ENCODE results near the gene ZNF324B.

Gene ZNF324B

GRCh38 chr19:58475714-58476497 is 24.5 kb downstream of the ZNF324B start, which contains the start of gene ZNF446:
ZNF446 (plus strand) TSS chr19:58476352; CDS start chr19:58477219, 867 bp downstream.
- TF ChIP-seq CTCF (IDR thresholded peaks at IDR 0.05; ENCODE audit: borderline replicate concordance, control extremely low read depth, extremely low read depth, insufficient read depth, missing control alignments): no peak
- peak; percentile 96 for DNase-seq (ENCODE audit: low spot score)
- in situ Hi-C loops (cut with MboI; ENCODE audit: low sequenced_read_pairs, unreplicated experiment): no loop called here

- DNase-seq (ENCODE audit: low spot score): peak; percentile 58
- in situ Hi-C loops (cut with MboI; ENCODE audit: low sequenced_read_pairs, unreplicated experiment): no loop called here
- TF ChIP-seq CTCF (IDR thresholded peaks at IDR 0.05; ENCODE audit: borderline replicate concordance, control extremely low read depth, extremely low read depth, insufficient read depth, missing control alignments): no peak
These were observed 25.1 kb downstream of the ZNF324B start for GRCh38 chr19:58476498-58477015.

- no peak for DNase-seq (ENCODE audit: low spot score)
- in situ Hi-C loops (cut with MboI; ENCODE audit: low sequenced_read_pairs, unreplicated experiment): no loop called here
- no peak for TF ChIP-seq CTCF (IDR thresholded peaks at IDR 0.05; ENCODE audit: borderline replicate concordance, control extremely low read depth, extremely low read depth, insufficient read depth, missing control alignments)
These were observed 25.7 kb downstream of the ZNF324B start for GRCh38 chr19:58477130-58477529.

- no peak for DNase-seq (ENCODE audit: low spot score)
- no peak for TF ChIP-seq CTCF (IDR thresholded peaks at IDR 0.05; ENCODE audit: borderline replicate concordance, control extremely low read depth, extremely low read depth, insufficient read depth, missing control alignments)
- in situ Hi-C loops (cut with MboI; ENCODE audit: low sequenced_read_pairs, unreplicated experiment): no loop called here
These were observed 26.4 kb downstream of the ZNF324B start for GRCh38 chr19:58477871-58478270.

GRCh38 chr19:58479303-58479702 is 27.9 kb downstream of the ZNF324B start:
- no peak for TF ChIP-seq CTCF (IDR thresholded peaks at IDR 0.05; ENCODE audit: borderline replicate concordance, control extremely low read depth, extremely low read depth, insufficient read depth, missing control alignments)
- no peak for DNase-seq (ENCODE audit: low spot score)
- in situ Hi-C loops (cut with MboI; ENCODE audit: low sequenced_read_pairs, unreplicated experiment): no loop called here

- in situ Hi-C loops (cut with MboI; ENCODE audit: low sequenced_read_pairs, unreplicated experiment): no loop called here
- DNase-seq (ENCODE audit: low spot score): no peak
These were observed 28.5 kb downstream of the ZNF324B start for GRCh38 chr19:58479736-58480480.

More at GRCh38 chr19:58479736-58480480, 28.5 kb downstream of the ZNF324B start:
- TF ChIP-seq CTCF (IDR thresholded peaks at IDR 0.05; ENCODE audit: borderline replicate concordance, control extremely low read depth, extremely low read depth, insufficient read depth, missing control alignments): no peak
